GM18870 (cell line): ENCODE measurements around the gene HOXB3.
"Not testable (repeated sequence)": the region's sequence is repeated elsewhere in the genome, so short reads cannot be mapped to it uniquely, and the experiment has no call there.

Source experiments
- ATAC-seq: cut with Tn5 transposase; IDR thresholded peaks from one replicate; pipeline ENCODE4 v1.9.1; 2021; ENCODE audit warnings: moderate library complexity; ENCODE audit not compliant: unreplicated experiment

The HOXB3 gene

DNA sequence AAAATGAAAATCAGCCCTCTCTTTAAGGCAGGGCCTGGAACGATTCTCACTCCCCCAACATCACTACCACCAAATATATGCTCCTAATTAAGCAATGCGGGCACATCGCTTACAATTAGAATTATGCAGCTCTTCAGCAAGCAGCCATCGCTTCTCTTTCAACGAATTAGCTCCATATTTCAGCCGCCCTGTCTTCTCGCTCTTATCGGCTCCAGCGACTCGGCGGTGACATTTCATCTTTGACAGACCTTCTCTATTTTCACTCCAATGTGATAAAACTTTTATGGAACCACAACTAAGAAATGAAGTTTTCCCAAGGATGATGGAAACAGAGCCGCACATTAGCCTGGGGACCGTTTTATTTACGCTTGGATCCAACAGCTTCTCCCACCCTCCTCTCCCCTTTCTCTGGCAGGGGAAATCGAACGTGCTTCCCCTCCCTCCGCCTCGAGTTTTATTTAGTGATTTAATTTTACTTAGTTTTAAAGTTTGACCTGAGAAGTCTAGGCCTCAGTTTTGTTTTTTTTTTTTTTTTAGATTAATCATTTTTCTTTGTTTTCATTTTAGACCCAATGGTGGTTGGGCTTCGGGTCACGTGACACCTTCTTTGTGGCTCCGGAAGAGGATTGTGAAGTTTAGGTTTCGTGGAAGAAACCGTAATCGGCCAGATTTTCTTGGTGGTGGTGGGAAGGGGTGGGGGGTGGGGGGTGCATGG, 42.1 kb downstream of the HOXB3 start:
- ATAC-seq, result no peak

DNA sequence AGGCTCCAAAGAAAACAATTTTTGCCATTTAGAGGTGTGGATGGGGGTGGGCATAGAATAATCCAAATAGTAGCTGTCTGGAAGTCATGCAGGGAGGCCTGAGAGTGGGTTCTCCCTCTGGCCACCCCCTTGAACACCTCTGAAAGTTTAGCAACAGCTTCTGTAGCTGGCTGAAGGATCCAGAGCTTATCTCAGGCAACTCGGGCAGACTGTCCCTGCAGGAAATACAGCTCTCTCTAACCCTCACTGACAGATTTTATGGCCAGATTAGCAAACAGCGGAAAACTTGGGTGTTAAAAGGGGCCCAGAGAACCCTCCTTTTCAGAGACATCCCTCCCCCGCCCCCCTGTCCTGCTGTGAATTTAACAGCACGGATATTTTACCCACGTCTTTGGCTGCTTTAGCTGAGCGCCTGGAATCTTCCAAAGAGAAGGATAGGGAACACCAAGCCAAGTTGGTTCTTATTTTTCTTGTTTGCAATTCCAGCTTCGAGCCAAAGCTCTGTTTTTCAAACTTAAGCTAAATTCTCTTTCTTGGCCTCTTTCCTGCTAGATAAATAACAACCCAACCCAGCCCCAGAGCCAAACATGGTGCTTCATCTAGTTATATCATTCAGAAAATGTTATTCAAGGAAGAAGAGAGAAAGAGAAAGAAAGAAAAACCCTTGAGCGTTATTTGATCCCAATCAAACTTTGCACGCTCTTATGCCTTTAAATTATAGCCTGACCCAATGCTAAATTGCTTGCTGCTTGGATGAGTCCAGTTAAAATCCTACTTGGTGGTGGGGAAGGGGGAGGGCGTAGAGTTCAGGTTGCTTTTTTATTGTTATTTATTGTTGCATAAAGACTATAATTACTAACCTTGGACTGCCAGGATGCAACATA, 42.9 kb downstream of the HOXB3 start:
- ATAC-seq, result no peak

- no peak for ATAC-seq
Observed at GRCh38 chr17:48546137-48546923, 43.7 kb downstream of the HOXB3 start.

- no peak for ATAC-seq
Observed at GRCh38 chr17:48545539-48545938, 44.5 kb downstream of the HOXB3 start.

- ATAC-seq, result no peak
Observed at GRCh38 chr17:48545022-48545375, 45.0 kb downstream of the HOXB3 start, which contains the start of gene HOXB2. Gene HOXB2 (minus strand): TSS chr17:48545109. CDS start chr17:48544911, 198 bp downstream.

GRCh38 chr17:48544349-48545021, 45.6 kb downstream of the HOXB3 start:
- ATAC-seq, result no peak

DNA sequence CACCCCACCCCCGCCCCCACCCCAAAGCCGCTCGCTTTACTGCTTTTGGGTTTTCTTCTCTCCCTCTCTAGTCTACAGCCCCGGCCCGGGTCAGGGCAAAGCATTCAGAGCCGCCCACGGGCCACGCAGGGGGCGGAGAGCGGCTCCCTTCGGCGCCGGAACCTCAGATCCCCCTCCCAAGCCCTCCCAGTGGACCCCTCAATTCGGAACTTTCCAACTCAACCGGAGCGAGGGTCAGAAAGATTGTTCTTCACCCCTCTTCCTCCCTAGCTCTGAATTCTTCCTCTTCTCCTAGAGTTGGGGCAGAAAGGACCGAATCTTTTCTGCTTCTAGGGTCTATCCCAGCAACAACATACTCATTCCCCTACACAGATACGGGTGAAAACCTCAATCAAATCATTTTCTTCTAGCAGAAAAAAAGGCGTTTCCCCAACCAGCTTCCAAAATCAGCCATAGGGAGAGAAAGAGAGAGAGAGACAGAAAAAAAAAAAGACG, 46.1 kb downstream of the HOXB3 start:
- ATAC-seq, result no peak

DNA sequence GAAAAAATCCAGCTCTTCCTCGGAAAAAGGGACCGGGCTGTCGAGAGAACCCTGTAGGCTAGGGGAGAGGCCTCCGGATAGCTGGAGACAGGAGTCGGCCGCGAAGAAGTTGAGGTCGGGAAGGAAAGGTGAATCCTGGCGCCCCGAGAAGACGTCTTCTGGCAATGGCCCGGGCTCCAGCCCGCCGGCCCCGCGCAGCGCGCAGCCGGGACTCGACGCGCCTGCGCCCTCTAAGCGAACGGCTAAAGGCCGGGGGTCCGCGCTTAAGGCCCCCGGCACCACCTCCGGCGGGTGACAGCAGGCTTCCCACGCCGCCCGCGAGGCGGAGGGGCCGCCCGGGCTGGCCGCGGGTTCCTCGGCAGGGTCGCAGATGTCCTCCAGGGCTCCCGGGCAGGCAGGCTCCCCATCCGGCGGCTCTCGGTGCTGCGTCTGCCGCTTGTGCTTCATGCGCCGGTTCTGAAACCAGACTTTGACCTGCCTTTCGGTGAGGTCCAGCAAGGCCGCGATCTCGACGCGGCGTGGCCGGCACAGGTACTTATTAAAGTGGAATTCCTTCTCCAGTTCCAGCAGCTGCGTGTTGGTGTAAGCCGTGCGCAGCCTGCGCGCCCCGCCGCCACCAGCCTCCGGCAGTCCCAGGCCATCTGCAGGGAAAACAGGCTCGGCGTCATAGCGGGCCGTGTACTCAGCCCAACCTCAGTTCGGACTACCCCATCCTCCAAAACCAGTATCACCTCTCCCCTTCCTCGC, 46.8 kb downstream of the HOXB3 start:
- ATAC-seq, result no peak

DNA sequence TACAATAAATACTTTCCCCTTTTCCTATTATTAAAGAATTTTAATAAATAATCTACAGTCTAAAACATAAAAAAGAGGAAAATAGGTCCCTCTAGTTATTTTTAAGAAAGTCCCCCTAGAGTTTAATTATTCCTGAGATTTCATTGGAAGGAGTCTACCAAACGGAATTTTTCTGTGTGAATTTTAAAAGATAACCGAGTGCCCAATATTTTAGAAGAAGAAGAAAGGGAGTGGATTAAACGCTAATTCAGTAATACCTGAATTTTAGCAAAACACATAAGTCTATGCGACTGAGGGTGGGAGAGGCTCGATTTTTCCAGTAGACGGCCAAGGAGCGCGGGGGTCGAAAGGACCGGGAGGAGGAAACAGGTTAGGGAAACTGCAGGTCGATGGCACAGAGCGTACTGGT, 47.3 kb downstream of the HOXB3 start:
- no peak for ATAC-seq

DNA sequence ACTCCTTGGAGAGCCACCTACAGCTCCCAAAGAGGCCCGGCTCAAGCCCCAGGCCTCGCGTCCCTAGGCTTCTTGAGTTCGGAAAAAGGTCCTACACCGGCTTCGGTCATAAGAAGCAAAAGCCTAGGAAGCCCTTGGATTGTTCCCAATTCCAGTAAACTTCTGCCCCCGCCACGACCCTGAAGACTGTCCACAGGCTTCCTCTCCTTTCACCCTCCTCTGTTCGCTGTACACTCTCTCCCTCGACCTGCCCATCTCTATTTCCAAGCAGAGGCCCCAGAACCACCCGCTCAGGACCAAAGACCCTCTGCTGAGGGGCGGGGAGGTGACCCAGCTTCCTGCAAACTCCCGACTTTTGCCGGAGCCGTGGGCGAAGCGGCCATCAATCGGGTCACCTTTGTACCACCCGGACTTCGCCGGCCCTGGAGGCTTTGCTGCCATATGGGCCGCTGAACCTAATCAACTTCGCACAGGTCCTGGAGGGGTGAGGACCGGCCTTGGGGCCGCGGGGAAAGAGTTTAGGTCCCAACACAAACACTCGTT, 47.9 kb downstream of the HOXB3 start:
- ATAC-seq, result no peak

DNA sequence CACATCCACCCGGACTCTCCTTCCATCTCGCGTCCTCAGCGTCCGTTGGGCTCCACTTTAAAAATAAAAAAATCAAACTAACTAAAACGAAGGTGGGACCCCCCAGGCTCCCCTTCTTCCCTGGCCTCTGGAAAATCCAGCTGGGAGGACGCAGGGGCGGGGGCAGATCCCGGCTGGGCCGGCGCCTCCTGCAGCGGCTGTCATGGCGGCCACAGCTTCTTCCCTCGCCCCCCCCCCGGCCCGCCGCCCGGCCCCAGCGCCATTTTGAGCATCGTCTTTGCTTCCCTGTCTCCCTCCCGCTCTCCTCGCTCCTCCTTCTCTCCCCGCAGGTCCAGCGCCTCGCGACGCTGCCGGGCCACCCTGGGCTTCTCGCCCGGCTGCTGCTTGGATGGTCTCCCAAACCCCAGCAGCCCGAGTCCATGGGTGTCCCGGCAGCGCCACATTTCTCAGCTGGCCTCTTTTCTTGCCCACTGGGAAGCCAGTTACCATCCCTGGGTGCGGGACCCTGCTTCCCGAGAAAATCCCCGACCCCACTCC, 48.4 kb downstream of the HOXB3 start:
- no peak for ATAC-seq

GRCh38 chr17:48541036-48541576, 48.9 kb downstream of the HOXB3 start:
- no peak for ATAC-seq

DNA sequence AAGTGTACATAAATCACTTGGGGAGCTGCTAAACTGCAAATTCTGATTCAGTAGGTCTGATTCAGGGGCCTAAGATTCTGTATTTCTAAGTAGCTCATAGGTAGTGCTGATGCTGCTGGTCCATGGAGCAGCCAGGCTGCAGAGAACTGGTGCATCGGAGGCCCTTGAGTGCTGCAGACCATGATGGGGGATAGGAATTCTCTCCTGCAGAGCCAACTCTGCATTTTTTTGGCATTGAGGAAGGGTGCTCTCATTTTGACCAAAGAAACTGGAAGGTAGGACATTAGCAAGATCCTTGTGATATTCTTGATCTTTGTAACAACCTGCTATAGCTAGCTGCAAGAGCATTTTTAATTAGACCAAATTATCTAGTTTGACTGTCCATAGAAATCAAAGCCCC, 49.8 kb downstream of the HOXB3 start:
- ATAC-seq, result no peak

DNA sequence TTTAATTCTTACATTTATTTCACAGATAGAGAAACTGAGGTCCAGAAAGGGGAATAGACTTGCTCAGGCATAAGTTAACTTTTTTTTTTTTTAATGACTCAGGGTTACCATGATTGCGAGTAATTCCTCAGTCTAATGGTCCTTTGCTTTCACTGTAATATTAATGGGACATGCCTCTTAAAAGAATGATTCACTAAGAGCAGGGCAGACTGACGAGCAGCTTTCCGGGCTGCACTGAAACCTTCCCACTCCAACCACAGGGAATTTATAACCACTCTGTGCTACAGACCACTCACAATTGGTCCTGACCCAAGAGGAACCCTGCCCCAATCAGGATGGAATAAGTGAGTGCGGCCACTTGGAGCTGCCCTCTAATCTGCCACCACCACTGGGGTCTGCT, 50.9 kb downstream of the HOXB3 start:
- ATAC-seq, result no peak

GRCh38 chr17:48537316-48537715, 52.7 kb downstream of the HOXB3 start:
- ATAC-seq, result no peak

GRCh38 chr17:48535793-48536559, 54.1 kb downstream of the HOXB3 start:
- ATAC-seq, result not testable (repeated sequence)

DNA sequence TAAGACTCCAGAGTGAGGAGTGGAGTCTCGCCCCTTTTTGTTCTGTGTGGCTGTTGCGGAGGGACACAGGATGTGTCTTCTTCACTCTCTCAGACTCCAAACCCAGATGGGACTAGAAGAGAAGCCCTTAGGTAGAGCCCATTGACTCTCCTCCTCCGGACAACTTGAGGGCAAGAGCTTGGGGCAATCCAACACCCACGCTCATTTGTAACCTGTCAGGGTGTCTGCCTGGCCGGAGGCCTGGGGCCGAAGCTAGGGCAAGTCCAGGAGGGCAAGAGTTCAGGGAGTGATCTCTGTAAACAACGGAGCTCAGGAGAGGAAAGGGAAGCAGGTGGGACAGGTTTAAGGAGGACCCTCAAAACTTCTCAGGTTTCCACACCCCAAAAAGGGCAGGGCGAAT, 57.8 kb downstream of the HOXB3 start:
- ATAC-seq, result no peak

GRCh38 chr17:48530887-48531272, 59.2 kb downstream of the HOXB3 start, which contains the start of gene HOXB1:
Gene HOXB1 (minus strand): TSS chr17:48531011. CDS start chr17:48530904, 107 bp downstream.
- ATAC-seq, result no peak
